NCI-H2196 treated with DMSO at 0.1 percent for 48 hours (cell line): ENCODE measurements around the gene HACD2.

Experiments
- DNase-seq: peaks from one replicate; lab custom pipeline; 2025; ENCODE audit not compliant: unreplicated experiment; lab: John Stamatoyannopoulos, UW

The HACD2 gene

DNA sequence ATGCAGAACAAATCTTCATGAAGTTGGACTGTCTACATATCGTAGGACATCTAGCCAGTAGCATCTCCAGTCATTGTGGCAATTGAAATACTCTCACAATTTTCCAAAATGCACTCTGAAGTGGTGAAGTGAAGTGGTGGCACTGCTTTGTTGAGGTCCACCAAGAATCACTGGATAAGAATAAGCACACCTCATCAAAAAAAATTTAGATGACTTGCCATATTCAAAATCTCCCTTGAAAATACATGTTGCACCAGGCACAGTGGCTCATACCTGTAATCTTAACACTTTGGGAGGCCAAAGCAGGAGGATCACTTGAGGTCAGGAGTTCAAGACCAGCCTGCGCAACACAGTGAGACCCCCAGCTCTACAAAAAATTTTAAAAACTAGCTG, 12.9 kb downstream of the HACD2 start:
- DNase-seq = no peak

DNA sequence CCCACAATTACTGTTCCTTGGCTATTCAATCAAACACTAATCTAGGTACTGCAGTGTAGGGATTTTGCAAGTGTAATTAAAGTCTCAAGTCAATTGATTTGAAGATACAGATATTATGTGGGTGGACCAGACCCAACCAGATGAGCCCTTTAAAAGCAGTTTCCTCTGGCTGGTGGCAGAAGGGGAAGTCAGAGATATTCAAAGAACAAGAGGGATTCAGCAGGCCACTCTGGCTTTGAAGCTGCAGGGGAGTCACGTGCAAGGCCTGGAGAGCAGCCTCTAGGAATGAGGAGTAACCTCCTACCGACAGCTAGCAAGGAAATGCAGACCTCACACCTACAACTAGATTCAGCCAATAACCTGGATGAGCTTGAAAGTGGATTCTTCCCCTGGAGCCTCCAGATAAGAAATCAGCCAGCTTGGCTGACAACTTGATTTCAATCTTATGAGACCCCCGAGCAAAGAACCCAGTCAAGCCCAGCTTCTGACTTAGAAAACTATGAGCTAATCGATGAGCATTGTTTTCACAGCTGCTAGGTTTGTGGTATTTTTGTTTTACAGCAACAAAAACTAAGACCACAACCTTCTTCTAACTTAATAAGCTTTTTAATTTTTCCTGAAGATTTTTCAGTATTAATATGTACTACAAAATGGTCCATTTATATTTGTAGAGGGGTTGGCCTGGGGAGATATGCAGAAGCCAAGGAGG, 13.4 kb downstream of the HACD2 start:
- DNase-seq = no peak

DNA sequence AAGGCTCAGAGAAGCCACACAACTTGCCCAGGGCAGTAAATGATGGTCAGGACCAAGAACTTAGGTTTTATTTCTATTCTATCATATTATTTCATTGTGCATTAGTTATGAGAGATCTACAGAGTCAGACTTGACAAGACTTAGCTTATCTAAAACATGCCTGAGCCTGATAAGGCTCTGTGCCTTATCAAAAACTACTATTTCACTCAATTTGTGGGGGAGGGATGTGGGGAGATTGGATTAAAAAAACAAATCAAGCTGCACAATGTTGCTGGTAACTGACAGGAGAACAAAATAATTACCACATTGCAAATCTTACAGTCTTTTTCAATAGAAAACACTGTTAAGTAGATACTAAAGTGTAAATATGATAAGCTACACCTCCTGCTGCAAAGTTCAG, 16.0 kb downstream of the HACD2 start:
- DNase-seq = no peak

GRCh38 chr3:123568034-123568433, 16.8 kb downstream of the HACD2 start:
- no peak for DNase-seq

GRCh38 chr3:123564056-123564455, 20.8 kb downstream of the HACD2 start:
- no peak for DNase-seq

GRCh38 chr3:123562547-123562946, 22.3 kb downstream of the HACD2 start:
- no peak for DNase-seq

DNA sequence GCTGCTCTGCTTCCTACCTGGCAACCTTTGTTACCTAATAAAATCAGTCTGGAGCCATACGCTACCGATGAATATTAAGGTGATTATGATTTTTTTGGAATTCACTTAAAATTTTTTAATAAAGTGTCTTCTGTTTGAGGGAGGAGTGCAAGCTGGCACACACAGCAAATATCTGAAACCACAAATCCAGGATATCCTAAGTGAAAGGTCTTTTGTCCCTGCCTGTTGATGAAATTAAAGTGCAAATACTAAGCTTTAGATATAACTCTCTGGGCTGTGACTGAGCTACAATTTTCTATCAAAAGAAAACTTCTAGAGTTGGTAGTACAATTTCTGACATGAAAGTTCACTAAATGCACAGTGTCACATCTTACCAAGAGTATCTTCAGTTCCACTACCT, 23.7 kb downstream of the HACD2 start:
- no peak for DNase-seq

DNA sequence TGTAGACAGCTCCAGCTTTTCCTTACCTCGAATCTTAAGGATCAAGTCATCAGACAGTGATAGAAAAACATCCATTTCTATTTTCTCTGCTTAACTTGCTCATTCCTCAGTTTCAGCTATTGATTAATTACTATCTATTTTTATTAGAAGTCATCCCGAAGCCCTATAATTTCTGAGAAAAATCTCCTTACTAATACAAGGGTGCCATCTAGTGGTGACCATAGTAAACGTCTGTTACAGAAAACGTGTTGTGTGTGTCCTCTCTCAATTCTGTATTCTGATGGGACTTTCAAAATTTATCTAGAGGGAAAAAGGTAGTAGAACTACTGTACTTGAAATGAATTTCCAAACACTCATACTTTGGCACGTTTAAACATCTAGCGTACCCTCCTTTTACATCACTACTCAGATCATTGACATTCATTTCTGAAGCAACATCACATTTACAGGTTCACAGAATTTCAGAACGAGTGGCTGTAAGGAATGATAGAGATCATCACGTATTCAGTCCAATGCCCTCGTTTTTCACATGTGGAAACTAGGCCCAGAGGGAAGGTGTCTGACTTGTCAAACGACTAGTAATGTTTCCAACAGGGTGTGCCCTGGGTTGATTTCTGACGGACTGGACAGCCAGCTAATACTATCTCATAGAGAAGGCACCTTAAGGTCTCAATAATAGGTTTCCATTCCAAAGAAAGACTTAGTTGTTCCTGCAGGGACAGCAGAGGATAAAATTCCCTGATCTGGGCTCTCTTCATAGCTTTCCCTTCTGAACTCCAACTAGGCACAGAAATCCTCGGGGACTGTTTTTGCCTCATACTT, 25.6 kb downstream of the HACD2 start:
- peak; percentile 45 for DNase-seq

DNA sequence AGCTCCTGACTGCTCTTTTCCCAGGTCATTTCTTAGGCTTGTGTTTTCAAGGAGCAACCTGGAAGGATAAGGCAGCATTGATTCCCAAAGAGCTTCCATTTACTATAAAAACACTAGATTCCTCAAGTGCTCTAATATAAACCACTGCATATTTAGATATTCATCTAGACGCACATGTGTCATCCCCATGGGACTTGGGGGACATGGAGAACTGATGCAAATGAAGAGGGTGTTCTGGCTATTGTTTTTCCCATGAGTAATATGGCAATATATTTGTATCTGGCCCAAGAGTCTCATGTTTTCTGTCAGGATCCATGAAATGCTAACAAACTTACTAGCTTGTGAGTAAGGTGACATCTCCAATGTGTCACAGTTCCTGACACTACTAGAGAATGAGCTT, 31.3 kb downstream of the HACD2 start:
- DNase-seq = no peak

GRCh38 chr3:123552768-123553167, 32.1 kb downstream of the HACD2 start:
- DNase-seq = no peak

DNA sequence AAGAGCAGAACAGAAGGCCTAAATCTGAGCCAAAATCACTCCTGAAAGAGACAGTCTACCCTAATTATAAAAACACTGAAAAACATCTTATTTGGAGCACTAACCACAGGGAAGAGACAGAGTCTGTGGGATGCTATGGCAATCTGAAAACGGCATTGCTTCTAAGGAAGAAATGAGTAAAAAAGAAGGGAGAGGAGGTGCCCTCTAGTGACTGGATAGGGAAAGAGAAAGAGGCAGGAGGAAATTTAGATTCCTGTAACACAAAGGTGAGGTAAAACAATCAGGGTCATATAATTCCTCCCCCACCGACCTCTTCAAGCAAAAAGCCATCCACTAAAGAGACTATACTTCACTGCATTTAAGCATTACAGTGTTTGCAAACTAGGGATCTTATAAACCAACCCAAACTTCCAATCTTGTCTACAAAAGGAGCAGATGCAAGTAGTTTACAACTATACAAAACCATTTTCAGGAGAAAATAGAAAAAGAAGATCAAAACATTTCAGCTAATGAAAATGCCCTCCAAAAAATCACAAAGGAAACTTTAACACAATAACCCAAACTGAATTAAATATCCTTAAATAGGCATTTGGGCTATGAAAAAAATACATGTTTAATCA, 32.6 kb downstream of the HACD2 start:
- DNase-seq = peak; percentile 40

DNA sequence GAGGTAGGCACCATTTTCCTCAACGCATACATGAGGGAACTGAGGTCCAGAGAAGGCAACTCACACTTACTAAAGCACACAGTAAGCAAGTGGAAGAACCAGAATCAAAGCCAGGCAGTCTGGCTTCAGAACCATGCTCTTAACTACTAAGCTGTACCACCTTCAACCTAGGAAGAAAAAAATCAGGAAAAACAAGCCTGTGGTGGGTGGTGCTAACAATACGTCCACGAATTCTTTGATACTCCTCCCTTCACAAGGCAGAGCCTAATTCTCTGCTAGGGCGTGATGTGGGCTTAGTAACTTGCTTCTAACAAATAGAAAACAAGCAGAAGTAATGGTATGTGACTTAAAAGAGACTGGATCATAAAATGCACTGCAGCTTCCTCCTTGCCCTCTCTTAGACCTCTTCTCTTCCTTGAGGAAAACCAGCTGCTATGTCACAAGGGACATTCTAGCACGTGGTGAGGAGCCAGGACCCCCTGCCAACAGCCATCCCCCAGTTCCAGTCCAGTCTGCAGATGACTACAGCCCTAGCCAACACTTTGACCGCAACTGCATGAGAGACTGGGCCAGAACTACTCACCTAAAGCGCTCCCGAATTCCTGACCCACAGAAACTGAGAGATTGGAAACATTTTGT, 36.9 kb downstream of the HACD2 start:
- DNase-seq = no peak

DNA sequence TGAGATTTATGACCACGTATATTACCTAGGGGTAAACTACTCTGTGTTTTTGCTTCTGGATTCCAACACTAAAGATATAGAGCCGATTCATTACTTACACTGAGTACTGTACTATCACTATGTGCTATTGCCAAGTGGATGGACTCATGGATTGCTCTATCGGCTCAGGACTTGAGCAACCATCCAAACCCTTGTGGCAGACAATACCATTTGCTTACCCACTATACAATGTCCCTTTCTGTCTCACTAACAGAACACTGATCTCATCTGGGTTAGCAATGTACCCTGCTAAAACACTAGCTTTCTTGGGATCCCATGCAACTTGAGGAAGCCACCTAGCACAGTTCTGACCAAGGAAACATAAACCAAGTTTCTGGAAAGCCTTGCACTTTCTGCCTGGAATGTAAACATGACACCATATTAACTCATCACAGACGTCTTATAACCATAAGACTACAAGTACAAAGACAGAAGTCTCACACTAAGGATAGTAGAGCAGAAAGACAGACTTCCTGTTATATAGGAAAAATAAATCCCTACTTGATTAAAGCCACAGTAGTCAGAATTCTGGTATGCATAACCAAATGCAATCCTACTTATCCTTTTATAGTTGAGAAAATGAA, 38.6 kb downstream of the HACD2 start:
- no peak for DNase-seq

DNA sequence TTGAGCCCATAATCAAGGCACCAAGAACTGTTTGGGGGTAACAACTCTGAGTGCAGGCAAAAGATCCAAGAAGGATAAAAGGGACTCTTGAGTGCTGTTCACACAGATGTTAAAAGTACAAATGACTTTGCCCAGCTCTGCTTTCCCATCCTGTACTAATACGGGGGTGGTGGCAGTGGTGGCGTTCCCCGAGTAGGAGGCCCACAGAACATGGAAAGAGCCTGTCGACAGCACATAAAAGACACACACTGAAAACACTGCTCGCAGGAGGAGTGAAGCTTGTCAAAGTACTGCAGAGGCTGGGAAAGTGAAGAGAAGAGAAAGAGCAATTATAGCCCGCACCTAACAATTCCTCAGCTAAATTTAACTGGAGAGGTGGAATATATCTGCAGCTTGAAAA, 40.9 kb downstream of the HACD2 start:
- DNase-seq = no peak

DNA sequence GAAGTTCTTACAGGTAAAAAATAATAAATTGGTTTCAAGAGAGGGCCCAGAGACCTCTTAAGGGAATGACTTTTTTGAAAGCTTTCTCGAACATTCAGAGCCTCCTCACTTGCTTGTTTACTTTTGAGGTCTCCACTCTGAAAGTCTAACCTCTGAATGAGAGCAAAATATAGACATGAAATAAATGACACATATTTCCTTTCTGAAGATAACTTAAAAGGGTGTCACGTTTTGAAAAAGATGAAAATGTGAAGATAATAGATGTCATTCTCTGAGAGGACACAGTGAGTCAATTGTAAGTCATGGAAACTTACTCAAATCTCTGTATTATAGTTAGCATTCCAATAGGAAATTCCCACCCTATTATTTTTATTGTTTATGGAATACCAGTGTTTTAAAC, 44.6 kb downstream of the HACD2 start:
- DNase-seq = no peak

DNA sequence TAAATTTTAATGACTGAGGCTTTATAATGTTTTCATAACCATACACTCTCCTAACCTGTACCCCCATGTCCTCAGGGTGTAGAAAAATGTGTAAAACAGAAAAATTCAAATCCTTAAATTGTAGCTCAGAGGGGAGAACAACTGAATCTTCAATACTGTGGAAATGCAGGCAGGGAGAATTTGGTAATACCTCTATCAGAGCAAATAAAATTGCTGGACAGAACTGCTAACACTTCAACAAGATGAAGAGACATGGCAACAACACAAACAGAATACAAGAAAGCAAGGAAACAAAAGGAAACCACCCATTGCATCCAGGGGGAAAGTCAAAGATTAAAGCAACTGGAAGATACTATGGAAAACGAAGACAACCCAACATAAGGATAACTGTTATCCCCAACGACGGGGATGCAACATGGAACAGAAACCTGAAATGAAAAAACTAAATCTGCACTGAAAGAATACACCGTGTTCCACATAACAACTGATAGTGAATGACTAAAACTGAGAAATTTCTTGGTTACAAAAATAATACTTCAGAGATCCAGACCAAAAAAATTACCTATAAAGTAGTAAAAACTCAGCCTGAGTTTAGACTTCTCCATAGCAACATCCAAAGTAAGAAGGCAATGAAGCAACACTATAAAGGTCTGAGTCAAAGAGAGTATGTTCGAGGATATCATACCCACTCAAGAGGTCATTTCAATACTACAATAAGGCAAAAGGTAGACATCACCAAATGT, 48.5 kb downstream of the HACD2 start:
- DNase-seq = no peak

DNA sequence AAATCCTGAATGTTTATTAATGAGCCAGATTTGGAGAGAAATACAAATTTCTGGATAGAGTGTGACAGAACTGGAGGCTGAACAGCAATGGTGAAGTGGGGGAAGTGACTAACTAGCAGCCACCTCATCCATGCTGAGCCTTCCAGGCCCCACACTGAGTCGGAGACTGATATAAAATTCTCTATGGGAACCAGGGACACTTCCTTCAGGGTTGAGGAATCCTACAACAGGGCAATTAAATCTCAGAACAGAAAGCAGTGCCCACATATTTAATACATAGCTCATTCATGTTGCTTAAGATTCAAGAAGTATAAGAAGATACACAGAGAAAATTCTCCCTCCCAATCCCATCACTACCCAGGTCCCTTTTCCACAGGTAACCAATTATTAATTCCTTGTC, 49.3 kb downstream of the HACD2 start:
- no peak for DNase-seq

- no peak for DNase-seq
Observed at GRCh38 chr3:123534264-123534663, 50.6 kb downstream of the HACD2 start.

DNA sequence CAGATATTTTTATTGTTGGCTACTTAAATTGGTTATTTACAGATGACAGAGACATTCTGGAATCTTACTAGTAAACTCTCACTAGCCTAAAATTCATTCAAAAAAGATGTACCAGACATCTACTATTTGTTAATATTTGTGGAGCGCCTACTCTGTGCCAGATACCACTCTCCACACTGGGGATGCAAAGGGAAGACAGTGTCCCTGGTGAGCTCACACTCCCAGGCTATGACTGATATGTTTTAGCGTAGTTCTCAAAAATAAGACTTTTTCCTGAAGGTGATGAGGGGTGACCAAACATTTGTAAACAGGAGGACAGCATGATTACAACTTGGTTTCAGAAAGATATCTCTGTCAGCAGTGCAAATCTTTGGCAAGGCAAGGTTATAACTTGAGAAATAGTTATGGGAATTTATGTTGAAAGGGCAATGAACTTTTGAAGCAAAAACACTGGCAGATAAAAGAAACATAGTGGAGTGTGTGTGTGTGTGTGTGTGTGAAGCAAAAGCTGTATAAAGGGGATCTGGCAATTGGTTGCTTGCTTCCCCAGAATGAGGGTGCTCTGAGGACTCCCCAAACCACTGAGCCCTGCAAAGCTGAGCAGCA, 51.2 kb downstream of the HACD2 start:
- no peak for DNase-seq

GRCh38 chr3:123528130-123528529, 56.7 kb downstream of the HACD2 start:
- no peak for DNase-seq
